ENCODE measurements around the gene SATL1. TPM values are rescaled to one million over a fixed set of nuclear protein-coding genes. Genes with fewer than 3 reads are reported as not detected.
"Not testable (repeated sequence)": the region's sequence is repeated elsewhere in the genome, so short reads cannot be mapped to it uniquely, and the experiment has no call there.

Gene SATL1
- total and polyA plus RNA-seq, 9 donors: 0.23 to 0.37 (median 0.33) TPM

GRCh38 chrX:85111347-85111746 lies 132.2 kb downstream of the SATL1 start:
- Histone ChIP-seq H3K4me3 (ENCODE audit: low read length) (no peak overlapping the region), H3K27ac (ENCODE audit: low read length) (no peak overlapping the region), H3K9me3 (replicated peaks; ENCODE audit: control insufficient read depth, low read depth, low read length) (no peaks in the 10 kb centered on the region), H3K4me1 (ENCODE audit: control insufficient read depth, insufficient read depth, low read length) (no peaks in the 10 kb centered on the region), H3K27me3 (ENCODE audit: control insufficient read depth, insufficient read depth, low read length) (peaks cover 3% of the 10 kb centered on the region), H3K36me3 (ENCODE audit: control insufficient read depth, insufficient read depth, low read length) (no peaks in the 10 kb centered on the region)
- DNase-seq: peak; percentile 17
- no CpG with 5 or more reads among the region's 2 CpGs for WGBS (ENCODE audit: insufficient coverage)

GRCh38 chrX:85109235-85109634 lies 134.3 kb downstream of the SATL1 start:
- 100% methylated on average over 2 of the region's 8 CpGs for WGBS (ENCODE audit: insufficient coverage)
- H3K27me3 ChIP-seq (ENCODE audit: control insufficient read depth, insufficient read depth, low read length): peaks cover 3% of the 10 kb centered on the region
- H3K4me3 ChIP-seq (ENCODE audit: low read length): no peak overlapping the region

GRCh38 chrX:85108165-85108564 lies 135.4 kb downstream of the SATL1 start:
- DNase-seq: no peak
- 96% methylated on average over 2 of the region's 2 CpGs for WGBS (ENCODE audit: insufficient coverage)

More at GRCh38 chrX:85109235-85109634, 134.3 kb downstream of the SATL1 start:
- Histone ChIP-seq H3K27ac (ENCODE audit: low read length) (no peak overlapping the region), H3K9me3 (replicated peaks; ENCODE audit: control insufficient read depth, low read depth, low read length) (no peaks in the 10 kb centered on the region), H3K4me1 (ENCODE audit: control insufficient read depth, insufficient read depth, low read length) (no peaks in the 10 kb centered on the region), H3K36me3 (ENCODE audit: control insufficient read depth, insufficient read depth, low read length) (no peaks in the 10 kb centered on the region)
- peak; percentile 3 for DNase-seq

GRCh38 chrX:85107407-85107806 lies 136.2 kb downstream of the SATL1 start:
- H3K4me1 ChIP-seq (ENCODE audit: control insufficient read depth, insufficient read depth, low read length): no peaks in the 10 kb centered on the region
- H3K36me3 ChIP-seq (ENCODE audit: control insufficient read depth, insufficient read depth, low read length): no peaks in the 10 kb centered on the region
- WGBS (ENCODE audit: insufficient coverage): 71% methylated on average over 4 of the region's 4 CpGs
- no peaks in the 10 kb centered on the region for H3K27me3 ChIP-seq (ENCODE audit: control insufficient read depth, insufficient read depth, low read length)
- no peak overlapping the region for H3K4me3 ChIP-seq (ENCODE audit: low read length)
- no peak overlapping the region for H3K27ac ChIP-seq (ENCODE audit: low read length)
- no peak for DNase-seq
- H3K9me3 ChIP-seq (replicated peaks; ENCODE audit: control insufficient read depth, low read depth, low read length): no peaks in the 10 kb centered on the region

More at GRCh38 chrX:85108165-85108564, 135.4 kb downstream of the SATL1 start:
- no peaks in the 10 kb centered on the region for H3K9me3 ChIP-seq (replicated peaks; ENCODE audit: control insufficient read depth, low read depth, low read length)
- H3K27me3 ChIP-seq (ENCODE audit: control insufficient read depth, insufficient read depth, low read length): peaks cover 3% of the 10 kb centered on the region
- no peak overlapping the region for H3K27ac ChIP-seq (ENCODE audit: low read length)
- no peaks in the 10 kb centered on the region for H3K4me1 ChIP-seq (ENCODE audit: control insufficient read depth, insufficient read depth, low read length)
- H3K4me3 ChIP-seq (ENCODE audit: low read length): no peak overlapping the region
- H3K36me3 ChIP-seq (ENCODE audit: control insufficient read depth, insufficient read depth, low read length): no peaks in the 10 kb centered on the region

GRCh38 chrX:85089321-85089840 lies 154.2 kb downstream of the SATL1 start:
- WGBS (ENCODE audit: insufficient coverage): 96% methylated on average over 5 of the region's 5 CpGs
- peaks cover 3% of the 10 kb centered on the region for H3K27me3 ChIP-seq (ENCODE audit: control insufficient read depth, insufficient read depth, low read length)

GRCh38 chrX:85084770-85085393 lies 158.7 kb downstream of the SATL1 start:
- no peak overlapping the region for H3K27ac ChIP-seq (ENCODE audit: low read length)
- no peaks in the 10 kb centered on the region for H3K27me3 ChIP-seq (ENCODE audit: control insufficient read depth, insufficient read depth, low read length)
- no peaks in the 10 kb centered on the region for H3K4me1 ChIP-seq (ENCODE audit: control insufficient read depth, insufficient read depth, low read length)
- H3K36me3 ChIP-seq (ENCODE audit: control insufficient read depth, insufficient read depth, low read length): no peaks in the 10 kb centered on the region
- H3K4me3 ChIP-seq (ENCODE audit: low read length): no peak overlapping the region
- peak; percentile 37 for DNase-seq
- no peaks in the 10 kb centered on the region for H3K9me3 ChIP-seq (replicated peaks; ENCODE audit: control insufficient read depth, low read depth, low read length)
- no CpG with 5 or more reads among the region's 2 CpGs for WGBS (ENCODE audit: insufficient coverage)

More at GRCh38 chrX:85089321-85089840, 154.2 kb downstream of the SATL1 start:
- Histone ChIP-seq H3K36me3 (ENCODE audit: control insufficient read depth, insufficient read depth, low read length) (no peaks in the 10 kb centered on the region), H3K9me3 (replicated peaks; ENCODE audit: control insufficient read depth, low read depth, low read length) (no peaks in the 10 kb centered on the region), H3K4me1 (ENCODE audit: control insufficient read depth, insufficient read depth, low read length) (no peaks in the 10 kb centered on the region), H3K4me3 (ENCODE audit: low read length) (no peak overlapping the region), H3K27ac (ENCODE audit: low read length) (no peak overlapping the region)
- DNase-seq: no peak

GRCh38 chrX:85077247-85077646 lies 166.3 kb downstream of the SATL1 start:
- not testable (repeated sequence) for H3K4me1 ChIP-seq (ENCODE audit: control insufficient read depth, insufficient read depth, low read length); H3K27me3 ChIP-seq (ENCODE audit: control insufficient read depth, insufficient read depth, low read length); H3K4me3 ChIP-seq (ENCODE audit: low read length); H3K27ac ChIP-seq (ENCODE audit: low read length); H3K36me3 ChIP-seq (ENCODE audit: control insufficient read depth, insufficient read depth, low read length); H3K9me3 ChIP-seq (replicated peaks; ENCODE audit: control insufficient read depth, low read depth, low read length); DNase-seq
- WGBS (ENCODE audit: insufficient coverage): no CpG with 5 or more reads among the region's 1 CpG

GRCh38 chrX:85065512-85066198 lies 177.9 kb downstream of the SATL1 start:
- Histone ChIP-seq H3K4me1 (ENCODE audit: control insufficient read depth, insufficient read depth, low read length) (no peaks in the 10 kb centered on the region), H3K27ac (ENCODE audit: low read length) (no peak overlapping the region), H3K9me3 (replicated peaks; ENCODE audit: control insufficient read depth, low read depth, low read length) (no peaks in the 10 kb centered on the region), H3K36me3 (ENCODE audit: control insufficient read depth, insufficient read depth, low read length) (no peaks in the 10 kb centered on the region), H3K27me3 (ENCODE audit: control insufficient read depth, insufficient read depth, low read length) (no peaks in the 10 kb centered on the region), H3K4me3 (ENCODE audit: low read length) (no peak overlapping the region)
- DNase-seq: no peak
- no CpG with 5 or more reads among the region's 4 CpGs for WGBS (ENCODE audit: insufficient coverage)

GRCh38 chrX:85052636-85053343 lies 190.8 kb downstream of the SATL1 start:
- H3K27ac ChIP-seq (ENCODE audit: low read length): no peak overlapping the region
- DNase-seq: peak; percentile 17
- WGBS (ENCODE audit: insufficient coverage): no CpG with 5 or more reads among the region's 2 CpGs
- H3K4me3 ChIP-seq (ENCODE audit: low read length): no peak overlapping the region
- no peaks in the 10 kb centered on the region for H3K27me3 ChIP-seq (ENCODE audit: control insufficient read depth, insufficient read depth, low read length)
- H3K4me1 ChIP-seq (ENCODE audit: control insufficient read depth, insufficient read depth, low read length): no peaks in the 10 kb centered on the region
- peaks cover 2% of the 10 kb centered on the region for H3K36me3 ChIP-seq (ENCODE audit: control insufficient read depth, insufficient read depth, low read length)
- no peaks in the 10 kb centered on the region for H3K9me3 ChIP-seq (replicated peaks; ENCODE audit: control insufficient read depth, low read depth, low read length)

GRCh38 chrX:85052205-85052604 lies 191.4 kb downstream of the SATL1 start:
- Histone ChIP-seq H3K36me3 (ENCODE audit: control insufficient read depth, insufficient read depth, low read length) (peaks cover 2% of the 10 kb centered on the region), H3K27me3 (ENCODE audit: control insufficient read depth, insufficient read depth, low read length) (no peaks in the 10 kb centered on the region), H3K4me3 (ENCODE audit: low read length) (no peak overlapping the region), H3K27ac (ENCODE audit: low read length) (no peak overlapping the region), H3K9me3 (replicated peaks; ENCODE audit: control insufficient read depth, low read depth, low read length) (no peaks in the 10 kb centered on the region), H3K4me1 (ENCODE audit: control insufficient read depth, insufficient read depth, low read length) (no peaks in the 10 kb centered on the region)
- WGBS (ENCODE audit: insufficient coverage): no CpG with 5 or more reads among the region's 3 CpGs
- no peak for DNase-seq
